ENCODE results near the gene PDCL2. TPM values are rescaled to one million over a fixed set of nuclear protein-coding genes. Genes with fewer than 3 reads are reported as not detected.

The PDCL2 gene
- total RNA-seq: not detected in 2 replicates
- long read RNA-seq: 0 reads

DNA sequence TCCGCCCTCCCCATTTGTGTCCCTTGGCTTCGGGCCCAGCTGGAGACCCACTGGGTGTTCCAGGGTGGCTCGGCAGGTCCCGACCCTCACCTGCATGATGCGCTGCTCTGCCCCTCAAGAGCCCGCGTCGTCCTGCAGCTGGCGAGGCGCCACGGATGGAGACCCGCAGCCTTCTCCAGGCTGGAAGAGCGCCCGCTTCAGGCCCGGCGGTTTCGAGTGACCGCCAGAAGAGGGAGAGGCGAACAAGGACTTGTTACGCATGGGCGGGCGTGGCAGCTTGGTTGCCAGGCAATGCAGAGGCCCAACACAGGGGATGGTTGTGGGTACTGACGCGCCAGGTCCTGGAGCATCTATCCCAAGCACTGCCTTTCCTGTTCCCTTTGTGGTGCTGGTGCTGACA lies at the start of gene PDCL2:
Gene PDCL2 (minus strand): TSS at position 232 of the 400 bp plus-strand sequence. CDS start 136 bp downstream, at position 96.
- Mint-ChIP-seq H3K36me3 (ENCODE audit: insufficient read depth) (no peaks in the 10 kb centered on the region), H3K9me3 (ENCODE audit: low read depth) (peaks cover 6% of the 10 kb centered on the region), H3K4me1 (ENCODE audit: low read depth) (peaks cover 3% of the 10 kb centered on the region), H3K27ac (no peak within 1 kb of the TSS), H3K27me3 (no peaks in the 10 kb centered on the region), H3K4me3 (ENCODE audit: low read depth) (no peak within 1 kb of the TSS)
- TF ChIP-seq, protein P1, sequence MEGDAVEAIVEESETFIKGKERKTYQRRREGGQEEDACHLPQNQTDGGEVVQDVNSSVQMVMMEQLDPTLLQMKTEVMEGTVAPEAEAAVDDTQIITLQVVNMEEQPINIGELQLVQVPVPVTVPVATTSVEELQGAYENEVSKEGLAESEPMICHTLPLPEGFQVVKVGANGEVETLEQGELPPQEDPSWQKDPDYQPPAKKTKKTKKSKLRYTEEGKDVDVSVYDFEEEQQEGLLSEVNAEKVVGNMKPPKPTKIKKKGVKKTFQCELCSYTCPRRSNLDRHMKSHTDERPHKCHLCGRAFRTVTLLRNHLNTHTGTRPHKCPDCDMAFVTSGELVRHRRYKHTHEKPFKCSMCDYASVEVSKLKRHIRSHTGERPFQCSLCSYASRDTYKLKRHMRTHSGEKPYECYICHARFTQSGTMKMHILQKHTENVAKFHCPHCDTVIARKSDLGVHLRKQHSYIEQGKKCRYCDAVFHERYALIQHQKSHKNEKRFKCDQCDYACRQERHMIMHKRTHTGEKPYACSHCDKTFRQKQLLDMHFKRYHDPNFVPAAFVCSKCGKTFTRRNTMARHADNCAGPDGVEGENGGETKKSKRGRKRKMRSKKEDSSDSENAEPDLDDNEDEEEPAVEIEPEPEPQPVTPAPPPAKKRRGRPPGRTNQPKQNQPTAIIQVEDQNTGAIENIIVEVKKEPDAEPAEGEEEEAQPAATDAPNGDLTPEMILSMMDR (IDR thresholded peaks at IDR 0.05; ENCODE audit: unreplicated experiment): no peak
- no peak for DNase-seq (ENCODE audit: low spot score, unreplicated experiment)

- Mint-ChIP-seq H3K4me3 (ENCODE audit: low read depth) (no peak overlapping the region), H3K4me1 (ENCODE audit: low read depth) (peaks cover 13% of the 10 kb centered on the region), H3K36me3 (ENCODE audit: insufficient read depth) (no peaks in the 10 kb centered on the region), H3K27me3 (peaks cover 68% of the 10 kb centered on the region), H3K27ac (no peak overlapping the region), H3K9me3 (ENCODE audit: low read depth) (no peaks in the 10 kb centered on the region)
- no peak for DNase-seq (ENCODE audit: low spot score, unreplicated experiment)
- TF ChIP-seq, protein P1 (IDR thresholded peaks at IDR 0.05; ENCODE audit: unreplicated experiment): no peak
These were observed 45.3 kb upstream of the PDCL2 start for GRCh38 chr4:55637272-55637820.

GRCh38 chr4:55636656-55636999 lies 44.6 kb upstream of the PDCL2 start:
- Mint-ChIP-seq H3K9me3 (ENCODE audit: low read depth) (peaks cover under 1% of the 10 kb centered on the region), H3K4me1 (ENCODE audit: low read depth) (peaks cover 13% of the 10 kb centered on the region), H3K4me3 (ENCODE audit: low read depth) (peak overlapping the region; percentile 72), H3K27me3 (peaks cover 71% of the 10 kb centered on the region), H3K36me3 (ENCODE audit: insufficient read depth) (no peaks in the 10 kb centered on the region), H3K27ac (peak overlapping the region; percentile 62)
- TF ChIP-seq, protein P1 (IDR thresholded peaks at IDR 0.05; ENCODE audit: unreplicated experiment): no peak
- no peak for DNase-seq (ENCODE audit: low spot score, unreplicated experiment)

DNA sequence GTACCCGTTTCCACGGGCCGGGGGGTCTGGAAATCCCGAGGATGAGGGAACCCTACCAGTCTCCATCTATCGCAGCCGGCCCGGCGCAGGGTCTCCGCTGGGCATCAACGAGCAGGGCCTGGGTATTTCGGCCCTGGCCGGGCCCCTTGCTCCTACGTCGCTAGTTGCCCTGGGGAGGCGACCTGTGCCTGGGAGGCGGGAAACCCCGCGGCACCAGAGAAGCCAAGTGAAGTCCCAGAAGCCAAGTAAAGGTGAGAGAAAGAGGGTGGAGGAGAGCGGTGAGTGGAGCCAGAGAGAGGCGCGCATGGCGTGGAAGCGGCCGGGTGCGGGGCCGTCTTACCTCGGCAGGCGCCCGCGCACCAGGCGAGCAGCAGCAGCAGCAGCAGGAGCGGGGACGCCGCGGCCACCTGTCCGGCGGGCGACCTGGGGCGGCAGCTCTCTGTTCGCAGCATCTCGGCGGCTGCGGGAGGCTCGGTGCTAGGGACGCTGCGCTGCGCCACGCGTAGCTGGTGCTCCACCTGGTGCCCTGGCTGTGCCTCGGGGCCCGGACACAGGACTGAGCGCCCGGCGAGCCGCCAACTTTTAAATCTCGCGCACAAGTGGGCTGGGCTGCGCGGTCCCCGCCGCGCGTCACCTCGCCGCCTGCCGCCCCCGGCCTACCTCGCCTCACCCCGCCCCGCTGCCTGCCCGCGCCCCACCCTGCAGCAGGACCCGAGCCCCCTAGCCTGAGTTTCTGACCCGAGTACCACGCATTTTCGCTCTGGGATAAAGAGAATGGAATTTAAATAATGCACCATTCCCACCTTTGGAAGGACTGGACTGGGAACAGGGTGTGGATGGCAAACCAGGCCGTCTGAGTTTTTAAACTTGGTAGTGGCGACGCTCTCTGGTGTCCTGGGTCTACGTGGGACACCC lies 44.0 kb upstream of the PDCL2 start, which contains the start of gene NMU:
Gene NMU (minus strand): TSS at position 558 of the 915 bp plus-strand sequence. CDS start 106 bp downstream, at position 452.
- peaks cover 7% of the 10 kb centered on the region for H3K9me3 Mint-ChIP-seq (ENCODE audit: low read depth)
- TF ChIP-seq, protein P1 (IDR thresholded peaks at IDR 0.05; ENCODE audit: unreplicated experiment): peak; percentile 22
- peaks cover 71% of the 10 kb centered on the region for H3K27me3 Mint-ChIP-seq
- H3K4me3 Mint-ChIP-seq (ENCODE audit: low read depth): peak within 1 kb of the TSS; percentile 76
- H3K4me1 Mint-ChIP-seq (ENCODE audit: low read depth): peaks cover 13% of the 10 kb centered on the region
- no peaks in the 10 kb centered on the region for H3K36me3 Mint-ChIP-seq (ENCODE audit: insufficient read depth)
- H3K27ac Mint-ChIP-seq: peak within 1 kb of the TSS; percentile 86
- DNase-seq (ENCODE audit: low spot score, unreplicated experiment): peak; percentile 42

GRCh38 chr4:55635282-55635681 lies 43.2 kb upstream of the PDCL2 start:
- DNase-seq (ENCODE audit: low spot score, unreplicated experiment): no peak
- no peaks in the 10 kb centered on the region for H3K36me3 Mint-ChIP-seq (ENCODE audit: insufficient read depth)
- peaks cover 11% of the 10 kb centered on the region for H3K9me3 Mint-ChIP-seq (ENCODE audit: low read depth)
- no peak overlapping the region for H3K27ac Mint-ChIP-seq
- peaks cover 13% of the 10 kb centered on the region for H3K4me1 Mint-ChIP-seq (ENCODE audit: low read depth)
- H3K27me3 Mint-ChIP-seq: peaks cover 64% of the 10 kb centered on the region
- TF ChIP-seq, protein P1 (IDR thresholded peaks at IDR 0.05; ENCODE audit: unreplicated experiment): no peak
- H3K4me3 Mint-ChIP-seq (ENCODE audit: low read depth): peak overlapping the region; percentile 76
